GM21786 (cell line): ENCODE measurements around the gene EIF2A.
"Not testable (repeated sequence)": the region's sequence is repeated elsewhere in the genome, so short reads cannot be mapped to it uniquely, and the experiment has no call there.

ENCODE experiments used
- ATAC-seq: cut with Tn5 transposase; IDR thresholded peaks from one replicate; pipeline ENCODE4 v1.9.1; 2021; ENCODE audit not compliant: unreplicated experiment

The EIF2A gene

DNA sequence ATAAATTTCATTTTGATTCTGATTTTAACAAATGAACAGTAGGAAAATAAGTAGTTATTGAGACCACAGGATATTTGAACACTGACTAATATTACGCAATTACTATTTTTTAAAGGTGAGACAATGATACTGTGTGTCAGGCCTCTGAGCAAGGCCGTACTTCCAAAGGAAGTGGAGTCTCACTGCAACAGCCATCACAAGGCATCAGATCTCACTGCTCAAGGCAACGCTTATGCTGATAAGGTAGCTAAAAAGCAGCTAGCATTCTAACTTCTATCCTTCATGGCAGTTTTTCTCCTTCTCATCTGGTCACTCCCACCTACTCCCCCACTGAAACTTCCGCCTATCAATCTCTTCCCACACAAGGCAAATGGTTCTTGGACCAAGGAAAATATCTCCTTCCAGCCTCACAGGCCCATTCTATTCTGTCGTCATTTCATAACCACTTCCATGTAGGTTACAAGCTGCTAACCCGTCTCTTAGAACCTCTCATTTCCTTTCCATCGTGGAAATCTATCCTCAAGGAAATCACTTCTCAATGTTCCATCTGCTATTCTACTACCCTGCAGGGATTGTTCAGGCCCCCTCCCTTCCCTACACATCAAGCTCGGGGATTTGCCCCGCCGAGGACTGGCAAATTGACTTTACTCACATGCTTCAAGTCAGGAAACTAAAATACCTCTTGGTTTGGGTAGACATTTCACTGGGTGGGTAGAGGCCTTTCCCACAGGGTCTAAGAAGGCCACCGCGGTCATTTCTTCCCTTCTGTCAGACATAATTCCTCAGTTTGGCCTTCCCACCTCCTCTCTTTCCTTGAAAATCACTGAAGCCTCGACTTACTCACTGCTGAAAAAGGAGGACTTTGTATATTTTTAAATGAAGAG, 54.3 kb downstream of the EIF2A start:
- not testable (repeated sequence) for ATAC-seq

DNA sequence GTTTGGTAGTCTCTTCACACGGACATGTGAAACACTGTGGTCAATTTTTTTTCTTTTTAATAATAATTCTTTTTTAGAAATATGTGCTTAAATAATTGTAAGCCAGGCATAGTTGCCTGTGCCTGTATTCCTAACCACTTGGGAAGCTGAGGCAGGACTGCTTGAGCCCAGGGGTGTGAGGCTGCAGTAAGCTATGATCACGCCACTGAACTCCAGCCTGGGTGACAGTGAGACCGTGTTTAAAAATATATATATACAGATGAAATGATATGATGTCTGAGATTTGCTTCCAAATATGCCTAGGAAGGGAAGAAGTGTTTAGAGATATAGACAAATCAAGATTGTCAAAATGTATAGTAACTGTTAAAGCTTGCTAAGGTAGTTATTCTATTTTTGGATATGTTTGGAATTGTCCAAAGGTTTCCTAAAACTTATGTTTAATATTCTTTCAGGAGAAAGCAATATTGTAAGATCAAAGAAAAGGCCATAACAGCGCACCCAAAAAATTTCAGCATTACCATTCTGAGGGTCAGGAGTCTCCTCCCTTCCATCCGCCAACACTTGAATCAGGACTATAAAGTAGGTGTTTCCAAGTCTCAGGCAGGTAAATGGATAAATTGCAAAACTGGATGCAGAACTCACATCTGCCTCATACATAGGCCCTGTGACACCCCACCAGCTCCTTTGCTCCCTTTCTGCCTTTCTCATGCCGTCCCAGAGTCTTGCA, 56.0 kb downstream of the EIF2A start:
- peak; percentile 7 for ATAC-seq

DNA sequence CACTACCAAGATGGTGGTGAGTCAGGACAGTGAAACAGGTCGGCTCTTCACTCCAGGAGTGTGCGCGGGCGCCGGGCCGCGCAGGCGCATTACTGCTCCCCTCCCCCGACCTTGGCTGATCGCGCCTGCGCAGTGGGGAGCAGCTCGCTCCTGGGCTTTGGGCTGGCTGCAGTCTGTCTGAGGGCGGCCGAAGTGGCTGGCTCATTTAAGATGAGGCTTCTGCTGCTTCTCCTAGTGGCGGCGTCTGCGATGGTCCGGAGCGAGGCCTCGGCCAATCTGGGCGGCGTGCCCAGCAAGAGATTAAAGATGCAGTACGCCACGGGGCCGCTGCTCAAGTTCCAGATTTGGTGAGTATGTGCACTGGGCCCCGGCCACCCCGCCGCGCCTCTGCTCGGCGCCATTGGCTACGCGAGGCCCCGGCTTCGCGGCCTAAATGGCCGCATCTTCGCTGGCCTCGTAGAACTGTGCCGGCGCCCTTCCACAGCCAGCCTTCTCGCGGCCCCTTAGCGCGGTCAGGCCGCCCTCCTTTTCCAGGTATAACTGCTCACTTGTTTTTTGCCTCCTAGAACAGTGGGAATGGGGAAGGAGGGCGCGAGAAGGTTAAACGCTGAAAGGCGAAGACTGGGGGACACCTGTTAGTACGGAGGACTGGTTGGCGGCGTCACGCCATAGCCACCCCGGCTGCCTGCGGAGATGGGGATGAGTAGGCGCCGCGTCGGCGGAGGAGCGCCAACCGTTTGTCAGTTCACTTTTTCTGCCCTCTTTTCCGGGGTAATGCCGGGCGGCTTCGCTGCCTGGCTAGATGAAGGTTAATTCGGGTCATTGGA, 56.8 kb downstream of the EIF2A start, which contains the start of gene SELENOT:
Gene SELENOT (plus strand): TSS at position 169 of the 827 bp plus-strand sequence. CDS start 42 bp downstream, at position 211.
- ATAC-seq: peak; percentile 44

DNA sequence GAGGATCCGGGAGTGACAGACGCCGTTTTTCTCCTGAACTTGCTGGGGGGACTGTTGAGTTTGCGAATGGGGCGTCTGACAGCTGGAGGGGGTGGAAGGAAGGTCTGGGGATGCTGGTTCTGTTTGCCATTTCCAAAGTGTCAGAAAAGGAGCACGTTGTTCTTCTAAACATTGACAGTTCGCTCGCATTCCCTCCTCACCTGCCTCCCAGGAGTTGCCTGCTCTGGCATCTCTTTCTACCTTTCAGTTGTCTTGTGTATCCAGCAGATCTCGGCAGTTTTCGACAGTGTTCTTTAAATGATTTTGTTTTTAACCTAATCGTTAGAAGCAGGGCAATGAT, 57.4 kb downstream of the EIF2A start:
- no peak for ATAC-seq

- ATAC-seq: no peak
These were observed 59.5 kb downstream of the EIF2A start for GRCh38 chr3:150605998-150606641.

DNA sequence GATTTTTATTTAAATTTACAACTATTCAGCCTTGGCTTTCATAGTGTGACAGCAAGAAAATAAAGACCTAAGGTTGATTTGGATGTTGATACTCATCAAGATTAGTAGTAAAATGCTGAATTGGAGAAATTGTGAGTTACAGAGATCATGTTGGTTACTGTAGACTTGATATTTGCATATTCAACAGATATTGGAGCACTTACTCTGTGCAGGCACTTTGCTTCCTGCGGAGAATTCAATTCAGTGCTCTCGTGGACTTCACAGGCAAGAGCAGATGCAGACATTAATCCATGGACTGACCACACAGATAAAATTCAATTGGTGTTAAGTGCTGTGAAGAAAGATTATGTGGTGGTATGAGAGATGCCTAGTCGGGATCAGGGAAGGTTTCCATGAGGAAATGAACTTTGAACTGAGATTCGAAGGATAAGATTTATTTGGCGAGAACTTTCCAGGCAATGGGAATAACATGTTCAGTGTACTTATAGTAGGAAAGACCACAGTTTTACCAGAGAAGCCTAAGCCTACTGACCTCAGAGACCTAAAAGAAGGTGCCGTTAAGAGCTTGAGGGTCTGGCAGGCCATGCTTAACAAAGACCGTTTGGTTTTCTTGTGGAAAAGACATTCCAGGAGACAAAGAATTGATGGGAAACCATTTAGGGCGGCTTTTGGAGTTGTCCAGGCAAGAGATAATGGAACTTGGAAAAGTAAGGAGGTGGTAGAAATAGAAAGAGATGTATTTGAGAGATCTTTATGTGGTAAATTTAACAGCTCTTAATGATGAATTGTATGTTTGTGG, 60.9 kb downstream of the EIF2A start:
- ATAC-seq: no peak

GRCh38 chr3:150609988-150610387, 63.4 kb downstream of the EIF2A start:
- ATAC-seq: no peak

GRCh38 chr3:150610785-150611184, 64.2 kb downstream of the EIF2A start:
- no peak for ATAC-seq

DNA sequence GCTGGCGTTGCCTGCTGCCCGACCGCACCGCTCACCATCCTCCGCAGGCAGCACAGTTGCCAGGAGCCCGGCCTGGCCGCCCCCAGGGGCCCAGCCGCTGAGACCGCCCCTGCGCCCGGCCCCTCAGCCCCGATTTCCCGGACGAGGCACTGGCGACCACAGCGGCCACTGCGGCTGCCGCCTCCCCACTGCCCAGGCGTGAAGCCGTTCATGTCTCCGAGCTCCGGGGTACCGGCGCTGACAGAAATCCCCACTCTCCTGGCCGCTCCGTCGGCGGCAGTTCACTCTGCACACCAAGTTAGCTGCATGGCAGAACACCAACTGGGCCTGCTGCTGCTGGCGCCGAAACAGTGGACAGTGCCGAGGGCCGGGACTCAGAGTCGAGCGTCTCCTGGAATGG, 65.1 kb downstream of the EIF2A start:
- no peak for ATAC-seq

DNA sequence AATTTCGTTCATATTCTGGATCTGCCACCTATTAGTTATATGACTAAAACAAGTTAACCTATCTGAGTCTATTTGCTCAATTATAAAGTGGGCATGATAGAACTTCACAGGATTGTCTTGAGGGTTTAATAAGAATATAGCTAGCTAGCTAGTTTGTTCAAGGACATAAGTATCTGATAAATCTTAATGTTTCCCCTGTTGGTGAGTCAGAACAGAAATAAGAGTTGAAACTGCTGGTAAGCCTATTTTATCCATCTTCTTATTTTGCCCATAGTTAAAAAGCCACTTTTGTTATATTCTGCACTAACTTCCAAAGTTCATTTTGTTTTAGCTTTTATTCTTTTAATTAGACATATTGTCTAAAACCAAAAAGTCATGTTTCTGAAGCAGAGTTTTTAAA, 65.9 kb downstream of the EIF2A start:
- ATAC-seq: no peak

- ATAC-seq: no peak
These were observed 66.4 kb downstream of the EIF2A start for GRCh38 chr3:150613034-150613433.

- ATAC-seq: no peak
These were observed 67.3 kb downstream of the EIF2A start for GRCh38 chr3:150613709-150614480.

GRCh38 chr3:150620002-150620689, 73.6 kb downstream of the EIF2A start:
- no peak for ATAC-seq

DNA sequence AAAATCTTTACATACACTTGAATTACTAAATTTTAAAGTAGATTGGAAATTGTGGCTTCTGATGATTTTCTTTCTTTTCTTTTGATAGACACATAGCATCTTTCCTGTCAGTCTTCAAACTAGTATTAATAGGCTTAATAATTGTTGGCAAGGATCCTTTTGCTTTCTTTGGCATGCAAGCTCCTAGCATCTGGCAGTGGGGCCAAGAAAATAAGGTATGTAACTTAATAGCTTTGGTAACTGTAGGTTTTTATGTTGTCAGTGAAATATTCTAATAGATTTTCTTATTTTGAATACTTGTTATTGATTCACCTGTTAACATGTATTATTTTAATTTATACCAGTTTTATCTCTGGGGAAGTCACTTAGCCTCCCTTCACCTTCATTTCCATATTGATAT, 76.4 kb downstream of the EIF2A start:
- not testable (repeated sequence) for ATAC-seq

- ATAC-seq: no peak
These were observed 77.4 kb downstream of the EIF2A start for GRCh38 chr3:150623945-150624344.

DNA sequence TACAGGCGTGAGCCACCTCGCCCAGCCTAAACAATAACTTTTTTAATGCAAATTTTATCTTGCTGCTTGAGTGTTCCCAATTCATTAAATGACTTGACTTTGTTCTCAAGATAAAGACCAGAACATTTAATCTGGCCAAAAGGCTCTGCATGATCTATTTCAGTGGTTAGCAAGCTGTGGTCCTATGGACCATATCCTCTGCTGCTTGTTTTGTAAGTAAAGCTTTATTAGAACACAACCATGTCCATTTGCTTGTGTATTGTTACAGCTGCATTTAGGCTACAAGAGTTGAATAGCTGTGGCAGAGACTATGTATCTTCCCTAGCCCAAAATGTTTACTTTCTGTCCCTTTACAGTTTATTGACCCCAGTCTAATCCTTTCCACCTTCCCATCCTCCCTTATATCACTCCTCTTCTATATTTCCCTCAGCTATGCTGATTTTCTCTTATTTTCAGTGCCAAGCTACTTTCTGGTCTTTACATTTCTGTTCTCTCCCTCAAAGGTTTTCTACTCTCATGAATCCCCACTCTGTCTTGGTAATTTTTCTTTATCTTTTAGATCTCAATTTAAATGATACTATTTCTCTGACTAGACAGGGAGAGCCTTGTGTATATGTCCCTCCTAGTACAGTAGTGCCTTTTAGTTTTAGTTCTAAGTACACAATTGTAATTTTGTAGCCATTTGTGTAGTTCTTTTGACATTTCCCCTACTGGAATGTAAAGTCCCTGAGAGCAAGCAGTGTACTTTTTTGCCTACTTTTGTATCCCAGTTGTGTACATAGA, 79.8 kb downstream of the EIF2A start:
- no peak for ATAC-seq

GRCh38 chr3:150627557-150627956, 81.0 kb downstream of the EIF2A start:
- no peak for ATAC-seq
